HEK293 (cell line): Measurements from ENCODE around the gene ZBTB4.

Experiments used
- CTCF ChIP-seq: fragments of 450-650 bp; formaldehyde crosslinking; IDR thresholded peaks from 2 replicates; pipeline ENCODE4 v1.5.1; 2016; ENCODE audit warnings: missing biosample characterization, missing genetic modification characterization
- IKZF3 ChIP-seq: fragments of 450-650 bp; IDR thresholded peaks from 2 replicates; pipeline ENCODE4 v1.5.0; 2018; ENCODE audit warnings: missing biosample characterization, mild to moderate bottlenecking, missing genetic modification characterization, moderate library complexity
- TCF7L2 ChIP-seq: IDR thresholded peaks from 2 replicates; pipeline ENCODE4 v1.6.1; 2011; ENCODE audit warnings: low read depth, mild to moderate bottlenecking, inconsistent platforms, low read length, moderate library complexity, borderline replicate concordance
- ZNF184 ChIP-seq: fragments of 450-650 bp; IDR thresholded peaks from 2 replicates; pipeline ENCODE4 v1.5.1; 2018; ENCODE audit warnings: missing biosample characterization, mild to moderate bottlenecking, missing genetic modification characterization
- ZNF350 ChIP-seq: fragments of 450-650 bp; formaldehyde crosslinking; IDR thresholded peaks from 2 replicates; pipeline ENCODE4 v1.5.0; 2017; ENCODE audit warnings: missing biosample characterization, mild to moderate bottlenecking, missing genetic modification characterization
- ZNF391 ChIP-seq: fragments of 450-650 bp; formaldehyde crosslinking; IDR thresholded peaks from 2 replicates; pipeline ENCODE4 v1.5.1; 2016; ENCODE audit warnings: low read depth, missing biosample characterization, missing genetic modification characterization, borderline replicate concordance

- TF ChIP-seq IKZF3 = no peak
- TF ChIP-seq TCF7L2 = no peak
- no peak for TF ChIP-seq CTCF (tag by site-specific recombination)
- no peak for TF ChIP-seq ZNF350
- no peak for TF ChIP-seq ZNF391
- TF ChIP-seq ZNF184 (tag by site-specific recombination) = no peak
These were observed 34.5 kb upstream of the ZBTB4 start for GRCh38 chr17:7513850-7514419.
